Fibroblast of the aortic adventitia (primary cell): ENCODE measurements around the gene NAV2. TPM values are rescaled to one million over a fixed set of nuclear protein-coding genes. Genes with fewer than 3 reads are reported as not detected.

ENCODE experiments used
- DNase-seq: peaks from one replicate; pipeline ENCODE4 v3.0.0-alpha.2; 2010; ENCODE audit warnings: low read depth
- H3K4me3 ChIP-seq: 2 replicates; pipeline ENCODE4 v1.5.1; 2011; ENCODE audit warnings: low read depth, mild to moderate bottlenecking, control low read depth, low read length, moderate library complexity
- CTCF ChIP-seq: IDR thresholded peaks from 2 replicates; pipeline ENCODE4 v1.5.1; 2011; ENCODE audit warnings: mild to moderate bottlenecking, low read length, control low read depth, inconsistent platforms; ENCODE audit not compliant: insufficient read depth
- total RNA-seq: library from RNA; depleted of rRNA; stranded (reverse); fragments of >200 nt; gene quantifications from 2 replicates; pipeline ENCODE4 v1.2.3, GENCODE V29; 2012; ENCODE audit warnings: low replicate concordance

NAV2 gene
- total RNA-seq, 1 donor = 44.6 TPM

- no peak for TF ChIP-seq CTCF
- DNase-seq = peak; percentile 40
- H3K4me3 ChIP-seq = no peak overlapping the region
These were observed 140.4 kb downstream of the NAV2 start for GRCh38 chr11:19853016-19853415.

- H3K4me3 ChIP-seq = no peak overlapping the region
- no peak for TF ChIP-seq CTCF
- no peak for DNase-seq
These were observed 141.3 kb downstream of the NAV2 start for GRCh38 chr11:19853920-19854319.

- peak; percentile 20 for DNase-seq
- no peak for TF ChIP-seq CTCF
- H3K4me3 ChIP-seq = no peak overlapping the region
These were observed 148.5 kb downstream of the NAV2 start for GRCh38 chr11:19861171-19861570.

GRCh38 chr11:19862091-19862490, 149.5 kb downstream of the NAV2 start:
- DNase-seq = no peak
- no peak for TF ChIP-seq CTCF

GRCh38 chr11:19864141-19865140, 151.8 kb downstream of the NAV2 start:
- peak; percentile 25 for DNase-seq
- no peak overlapping the region for H3K4me3 ChIP-seq
- TF ChIP-seq CTCF = no peak

More at GRCh38 chr11:19862091-19862490, 149.5 kb downstream of the NAV2 start:
- no peak overlapping the region for H3K4me3 ChIP-seq

- no peak overlapping the region for H3K4me3 ChIP-seq
- TF ChIP-seq CTCF = no peak
- DNase-seq = no peak
These were observed 153.4 kb downstream of the NAV2 start for GRCh38 chr11:19866037-19866436.
